Activated CD8-positive, alpha-beta T cell treated with anti-CD3 and anti-CD28 coated beads, Interleukin-2, amount 10 ng/mL, durations not matched to agents 7 days and 5 days (primary cell): ENCODE data around the gene KATNIP. TPM values are rescaled to one million over a fixed set of nuclear protein-coding genes. Genes with fewer than 3 reads are reported as not detected.

ENCODE experiments used
- total RNA-seq, 2 experiments: library from RNA; stranded (reverse); gene quantifications; one replicate each; pipeline ENCODE4 v1.2.3, GENCODE V29; 2021

Gene KATNIP
- total RNA-seq, 2 experiments from 2014 or later: 18.6 to 19.0 TPM

Other genes starting within 250 kb of the KATNIP start
- gene IL4R, start 236.2 kb upstream of the KATNIP start, total RNA-seq: 100 to 1,000 TPM; 231 to 237 TPM
- gene IL21R, start 148.0 kb upstream of the KATNIP start, total RNA-seq: 10 to 100 TPM; 23.5 to 24.2 TPM
- 10 to 100 TPM; 55.8 to 58.5 TPM for gene GTF3C1, start 231 bp upstream of the KATNIP start, total RNA-seq